Spleen (tissue), 7 donors: ENCODE data around the gene SMIM35.

Experiments
- CTCF ChIP-seq, 11 experiments: fragments of 200-600 bp in 7 of 11; fragments of 450-650 bp in 4 of 11; sonication (generic) in 4 of 11; IDR thresholded peaks in 8 of 11; conservative IDR thresholded peaks in 3 of 11; 1 replicate in 7 of 11; 2 replicates in 4 of 11; pipeline versions ENCODE4 v1.4.0 to v1.8.0; 2016 to 2021; ENCODE audit warnings: antibody characterized with exemption in 11 of 11, inconsistent platforms in 4 of 11, mild to moderate bottlenecking in 1 of 11
- POLR2A ChIP-seq, 3 donors: fragments of 450-650 bp; IDR thresholded peaks; one replicate each; pipeline ENCODE4 v1.5.1; 2017; ENCODE audit warnings: antibody characterized with exemption in 3 of 3, mild to moderate bottlenecking in 1 of 3
- donor health status: DM: no; HTN: no; CAD: no; lungs with moderate emphysema.
- donor health status: DM: no; HTN: no; CAD: no.
- donor health status: DM: no; HTN: no; CAD: no.

- TF ChIP-seq CTCF (IDR thresholded peaks at IDR 0.05 in 8 of 11, conservative IDR thresholded peaks at IDR 0.05 in 3 of 11) (no peak), POLR2A (IDR thresholded peaks at IDR 0.05) (no peak)
Measured at GRCh38 chr11:118052581-118053206, 34.1 kb downstream of the SMIM35 start.
